ENCODE results near the gene IL1RAPL1. TPM values are rescaled to one million over a fixed set of nuclear protein-coding genes. Genes with fewer than 3 reads are reported as not detected.

IL1RAPL1 gene
- total RNA-seq, 2 donors from 2014 or later: not detected

DNA sequence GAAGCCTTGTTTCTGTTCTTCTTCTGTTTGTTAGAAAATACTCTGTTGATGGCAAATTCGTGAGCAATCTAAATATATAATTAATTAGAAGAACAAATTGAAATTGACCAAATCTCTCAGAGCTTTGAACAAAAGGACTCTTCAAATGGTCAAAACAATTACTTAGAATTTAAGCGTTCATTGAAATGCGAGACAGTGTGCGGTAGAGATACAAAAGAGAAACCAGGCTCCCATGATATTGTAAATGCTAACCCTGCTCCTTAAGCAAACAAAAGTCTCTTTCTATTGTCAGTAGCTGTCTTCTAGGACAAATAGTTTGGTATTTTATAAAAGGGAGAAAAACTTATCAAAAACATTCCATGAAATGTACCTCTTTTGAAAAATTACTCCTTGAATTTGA is 1174.8 kb downstream of the IL1RAPL1 start:
- Mint-ChIP-seq H3K27me3 (no peaks in the 10 kb centered on the region), H3K36me3 (ENCODE audit: low read depth) (no peaks in the 10 kb centered on the region), H3K27ac (no peak overlapping the region), H3K4me3 (no peak overlapping the region), H3K4me1 (no peaks in the 10 kb centered on the region)
- ATAC-seq: no peak
- no peaks in the 10 kb centered on the region for H3K9me3 ChIP-seq (ENCODE audit: control insufficient read depth, low read length, poor library complexity, severe bottlenecking)
- no peak for DNase-seq

DNA sequence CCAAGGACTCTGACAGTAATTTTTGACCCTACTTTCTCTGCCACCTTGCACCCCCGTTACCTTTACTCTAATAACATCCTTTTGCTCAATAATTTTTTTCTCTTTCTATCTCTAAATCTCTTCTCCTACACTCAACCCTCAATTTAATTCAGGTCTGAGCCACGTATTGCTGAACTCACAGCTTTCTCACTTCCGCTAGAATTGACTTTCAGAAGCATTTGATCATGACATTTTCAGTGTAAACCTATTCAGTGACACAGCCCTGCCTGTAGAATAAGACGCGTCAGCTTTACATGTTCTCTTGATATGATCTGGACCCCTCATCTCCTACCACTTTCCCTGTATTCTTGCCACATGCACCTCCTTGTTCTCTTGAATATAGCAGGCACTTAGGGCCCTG is 1188.6 kb downstream of the IL1RAPL1 start:
- ATAC-seq: no peak
- no peak for DNase-seq
- H3K4me3 Mint-ChIP-seq: no peak overlapping the region
- H3K27me3 Mint-ChIP-seq: no peaks in the 10 kb centered on the region
- no peaks in the 10 kb centered on the region for H3K9me3 ChIP-seq (ENCODE audit: control insufficient read depth, low read length, poor library complexity, severe bottlenecking)
- no peaks in the 10 kb centered on the region for H3K4me1 Mint-ChIP-seq
- no peaks in the 10 kb centered on the region for H3K36me3 Mint-ChIP-seq (ENCODE audit: low read depth)
- H3K27ac Mint-ChIP-seq: no peak overlapping the region

DNA sequence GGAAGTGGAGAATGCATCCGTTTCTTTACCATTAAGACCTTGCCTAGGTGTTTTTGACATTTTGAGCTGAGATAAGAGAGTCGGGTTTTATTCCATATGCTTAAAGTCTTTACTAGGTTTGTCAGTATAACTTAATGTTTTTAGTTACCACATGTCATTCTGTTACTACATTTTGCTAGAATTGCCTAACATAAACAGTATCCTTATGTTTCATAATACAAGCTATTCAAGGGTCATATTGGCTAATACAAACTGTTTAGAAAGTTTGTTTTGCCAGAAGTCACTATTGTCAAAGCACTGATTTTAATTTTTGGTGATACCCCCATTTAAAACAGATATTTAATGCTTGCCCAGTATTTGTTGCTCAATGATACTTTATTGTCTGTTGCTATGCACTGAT is 1200.4 kb downstream of the IL1RAPL1 start:
- Mint-ChIP-seq H3K27me3 (no peaks in the 10 kb centered on the region), H3K4me1 (no peaks in the 10 kb centered on the region), H3K27ac (no peak overlapping the region), H3K4me3 (no peak overlapping the region), H3K36me3 (ENCODE audit: low read depth) (no peaks in the 10 kb centered on the region)
- no peaks in the 10 kb centered on the region for H3K9me3 ChIP-seq (ENCODE audit: control insufficient read depth, low read length, poor library complexity, severe bottlenecking)
- no peak for ATAC-seq
- DNase-seq: no peak

DNA sequence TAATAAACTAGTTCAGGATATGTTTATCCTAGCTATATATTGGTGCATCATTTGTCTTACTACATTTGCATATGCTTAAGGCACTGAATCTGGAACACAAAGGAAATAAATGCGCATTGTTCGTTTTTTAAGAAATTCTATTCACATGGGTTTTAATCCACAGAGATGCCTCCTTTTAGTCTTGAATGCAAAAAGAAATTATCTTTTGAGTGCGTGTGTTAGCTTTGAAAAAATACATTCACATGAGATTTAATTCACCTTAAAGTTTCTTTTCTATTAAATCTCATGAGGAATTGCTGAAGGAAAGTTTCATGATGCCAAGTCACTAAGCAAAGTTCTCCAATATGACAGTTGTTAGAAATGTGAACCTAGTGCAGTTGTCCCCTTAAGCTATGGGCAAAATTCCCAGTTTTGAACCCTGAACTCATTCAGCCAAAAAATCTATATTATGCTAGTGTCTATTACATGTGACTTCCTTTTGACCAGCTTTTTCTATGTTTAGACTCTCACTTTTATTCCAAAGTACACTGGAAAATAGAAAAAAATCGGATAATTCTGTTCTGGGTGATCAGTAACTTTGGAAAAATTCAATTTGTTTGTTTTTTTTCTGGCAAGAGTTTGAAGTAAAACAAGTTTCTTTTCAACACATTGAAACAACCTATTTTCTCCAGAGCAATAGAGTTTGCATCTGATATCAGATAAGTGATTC is 1201.9 kb downstream of the IL1RAPL1 start:
- ATAC-seq: no peak
- H3K9me3 ChIP-seq (ENCODE audit: control insufficient read depth, low read length, poor library complexity, severe bottlenecking): no peaks in the 10 kb centered on the region
- Mint-ChIP-seq H3K27ac (no peak overlapping the region), H3K27me3 (no peaks in the 10 kb centered on the region), H3K4me3 (no peak overlapping the region), H3K4me1 (no peaks in the 10 kb centered on the region), H3K36me3 (ENCODE audit: low read depth) (no peaks in the 10 kb centered on the region)
- no peak for DNase-seq

DNA sequence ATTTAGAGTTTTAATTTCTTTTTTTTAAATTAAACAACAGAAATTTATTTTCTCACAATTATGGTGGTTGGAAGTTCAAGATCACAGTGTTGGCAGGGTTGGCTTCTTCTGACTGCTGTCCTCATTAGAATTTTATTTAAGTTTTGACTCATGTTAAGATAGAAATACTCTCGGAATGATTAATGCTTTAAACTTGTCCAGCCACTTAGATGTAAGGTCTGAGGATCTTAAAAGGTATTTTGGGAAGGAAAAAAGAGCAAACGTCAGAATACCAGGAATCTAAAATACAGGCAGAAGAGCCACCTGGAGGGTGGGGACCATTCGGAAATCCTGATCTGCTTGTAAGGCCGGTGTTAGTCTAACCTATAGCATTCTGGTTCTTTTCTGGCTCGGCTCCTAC is 1205.1 kb downstream of the IL1RAPL1 start:
- no peak overlapping the region for H3K4me3 Mint-ChIP-seq
- no peaks in the 10 kb centered on the region for H3K27me3 Mint-ChIP-seq
- no peaks in the 10 kb centered on the region for H3K36me3 Mint-ChIP-seq (ENCODE audit: low read depth)
- ATAC-seq: no peak
- H3K27ac Mint-ChIP-seq: no peak overlapping the region
- no peaks in the 10 kb centered on the region for H3K9me3 ChIP-seq (ENCODE audit: control insufficient read depth, low read length, poor library complexity, severe bottlenecking)
- H3K4me1 Mint-ChIP-seq: no peaks in the 10 kb centered on the region
- DNase-seq: no peak

DNA sequence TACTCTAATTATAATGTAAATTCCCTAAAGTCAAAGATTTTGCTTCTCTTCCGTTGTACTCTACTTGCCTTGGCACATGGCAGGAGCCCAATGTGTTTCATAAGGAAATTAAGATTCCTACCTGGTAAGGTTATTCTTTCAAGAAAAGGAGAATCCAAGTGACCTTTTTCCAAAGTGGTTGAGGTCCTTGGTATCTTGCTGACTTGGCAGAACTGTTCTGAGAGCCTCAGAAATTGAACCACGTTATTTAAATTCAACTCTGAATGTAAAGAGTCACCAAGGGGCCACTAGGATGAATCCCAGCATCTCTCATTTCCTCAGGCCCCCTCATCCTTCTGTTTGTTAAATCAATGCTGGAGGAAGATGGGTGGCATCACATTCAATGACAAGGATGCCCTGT is 1209.9 kb downstream of the IL1RAPL1 start:
- no peaks in the 10 kb centered on the region for H3K27me3 Mint-ChIP-seq
- DNase-seq (no peak), ATAC-seq (no peak)
- no peak overlapping the region for H3K27ac Mint-ChIP-seq
- H3K9me3 ChIP-seq (ENCODE audit: control insufficient read depth, low read length, poor library complexity, severe bottlenecking): no peaks in the 10 kb centered on the region
- H3K4me3 Mint-ChIP-seq: no peak overlapping the region
- H3K36me3 Mint-ChIP-seq (ENCODE audit: low read depth): no peaks in the 10 kb centered on the region
- H3K4me1 Mint-ChIP-seq: no peaks in the 10 kb centered on the region

DNA sequence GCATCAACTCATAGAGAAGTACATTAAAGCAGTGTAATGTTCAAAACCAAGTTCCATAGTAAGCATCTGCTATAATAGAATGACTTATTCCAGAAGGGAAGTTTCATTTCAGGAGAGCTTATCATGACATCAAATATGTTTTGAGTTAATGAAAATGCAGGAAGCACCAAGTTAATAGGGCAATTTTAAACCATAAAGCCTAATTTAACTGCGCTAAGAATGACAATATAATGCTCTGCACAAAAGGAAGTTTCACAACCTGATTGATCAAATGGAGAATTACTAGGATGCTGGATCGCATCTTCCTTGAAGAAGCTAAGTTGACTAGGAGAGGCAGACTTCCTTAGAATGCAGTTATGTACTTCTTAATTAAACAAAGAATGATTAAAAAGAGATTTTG is 1211.2 kb downstream of the IL1RAPL1 start:
- ATAC-seq: no peak
- H3K27ac Mint-ChIP-seq: no peak overlapping the region

DNA sequence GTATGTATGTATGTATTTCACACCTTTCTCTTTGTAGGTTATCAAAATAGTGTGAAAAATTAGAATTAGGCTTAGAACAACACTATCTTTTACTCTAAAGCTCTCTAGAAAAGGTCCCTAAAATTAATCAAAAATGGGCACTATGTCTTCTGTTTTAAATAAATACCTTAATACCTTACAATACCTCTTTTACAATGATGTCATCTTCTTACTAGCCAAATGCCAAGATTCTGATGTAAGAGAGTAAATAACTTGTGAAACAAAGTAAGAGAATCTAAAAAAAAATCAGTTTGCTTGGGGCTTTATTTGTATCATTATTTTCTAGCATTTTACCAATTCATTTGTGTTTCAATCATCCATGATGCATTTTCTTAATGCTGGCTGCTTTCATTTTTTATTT is 1225.9 kb downstream of the IL1RAPL1 start:
- Mint-ChIP-seq H3K4me1 (no peaks in the 10 kb centered on the region), H3K27ac (no peak overlapping the region), H3K36me3 (ENCODE audit: low read depth) (no peaks in the 10 kb centered on the region), H3K4me3 (no peak overlapping the region), H3K27me3 (no peaks in the 10 kb centered on the region)
- ATAC-seq (no peak), DNase-seq (no peak)
- no peaks in the 10 kb centered on the region for H3K9me3 ChIP-seq (ENCODE audit: control insufficient read depth, low read length, poor library complexity, severe bottlenecking)

More for the DNA sequence above, 1211.2 kb downstream of the IL1RAPL1 start:
- Mint-ChIP-seq H3K4me1 (no peaks in the 10 kb centered on the region), H3K36me3 (ENCODE audit: low read depth) (no peaks in the 10 kb centered on the region), H3K27me3 (no peaks in the 10 kb centered on the region), H3K4me3 (no peak overlapping the region)
- H3K9me3 ChIP-seq (ENCODE audit: control insufficient read depth, low read length, poor library complexity, severe bottlenecking): no peaks in the 10 kb centered on the region
- DNase-seq: no peak

DNA sequence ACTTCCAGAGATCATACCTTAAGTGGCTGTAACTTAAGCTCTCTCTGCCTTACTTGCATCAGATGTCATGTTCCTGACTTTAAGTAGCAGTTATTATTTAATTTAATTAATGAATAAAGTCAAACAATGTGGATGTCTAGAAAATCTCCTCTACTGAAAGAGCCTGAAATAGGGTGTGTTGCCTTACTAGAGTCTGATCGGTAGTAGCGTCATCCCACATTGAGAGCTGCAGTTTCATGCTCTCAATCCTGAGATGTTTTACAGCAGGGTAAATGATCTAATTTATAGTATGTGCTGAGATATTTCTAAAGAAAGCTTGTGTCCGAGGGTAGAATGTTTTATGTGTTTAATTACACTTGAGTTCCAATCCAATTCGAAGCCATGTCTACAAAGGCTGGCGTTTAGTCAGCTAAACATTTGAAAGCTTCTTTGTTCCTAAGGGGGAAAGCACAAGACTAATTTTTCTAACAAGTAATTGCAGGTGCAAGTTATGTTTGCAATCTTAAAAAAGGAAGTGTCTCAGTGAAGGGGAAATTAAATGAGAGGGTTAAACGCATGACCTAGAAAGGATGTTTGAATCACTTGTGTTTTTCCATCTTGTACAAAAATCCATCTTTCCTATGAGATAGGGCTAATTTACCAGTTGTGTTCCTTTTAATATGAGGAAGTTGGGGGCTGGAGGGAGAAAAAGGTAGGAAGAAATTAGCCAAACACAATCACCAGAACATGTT is 1237.1 kb downstream of the IL1RAPL1 start:
- DNase-seq: no peak
- no peak overlapping the region for H3K27ac Mint-ChIP-seq
- no peaks in the 10 kb centered on the region for H3K27me3 Mint-ChIP-seq
- H3K36me3 Mint-ChIP-seq (ENCODE audit: low read depth): no peaks in the 10 kb centered on the region
- no peak for ATAC-seq
- no peaks in the 10 kb centered on the region for H3K9me3 ChIP-seq (ENCODE audit: control insufficient read depth, low read length, poor library complexity, severe bottlenecking)
- H3K4me1 Mint-ChIP-seq: no peaks in the 10 kb centered on the region
- no peak overlapping the region for H3K4me3 Mint-ChIP-seq

DNA sequence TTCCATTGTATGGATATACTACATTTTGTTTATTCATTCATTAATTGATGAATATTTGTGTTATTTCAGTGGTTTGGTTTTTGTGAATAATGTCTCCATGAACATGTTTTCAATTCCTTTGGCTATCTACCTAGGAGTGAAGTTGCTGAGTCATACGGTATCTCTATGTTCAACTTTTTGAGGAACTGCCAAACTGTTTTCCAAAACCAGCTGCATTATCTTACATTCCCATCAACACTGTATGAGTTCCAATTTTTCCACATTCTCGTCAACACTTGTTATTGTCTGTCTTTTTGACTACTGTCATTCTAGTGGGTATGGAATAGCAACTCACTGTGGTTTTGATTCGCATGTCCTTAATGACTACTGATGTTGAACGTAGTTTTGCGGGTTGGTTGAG is 1239.5 kb downstream of the IL1RAPL1 start:
- DNase-seq (no peak), ATAC-seq (no peak)
- H3K4me3 Mint-ChIP-seq: no peak overlapping the region
- no peaks in the 10 kb centered on the region for H3K36me3 Mint-ChIP-seq (ENCODE audit: low read depth)
- no peaks in the 10 kb centered on the region for H3K27me3 Mint-ChIP-seq
- H3K27ac Mint-ChIP-seq: no peak overlapping the region
- no peaks in the 10 kb centered on the region for H3K4me1 Mint-ChIP-seq
- no peaks in the 10 kb centered on the region for H3K9me3 ChIP-seq (ENCODE audit: control insufficient read depth, low read length, poor library complexity, severe bottlenecking)

DNA sequence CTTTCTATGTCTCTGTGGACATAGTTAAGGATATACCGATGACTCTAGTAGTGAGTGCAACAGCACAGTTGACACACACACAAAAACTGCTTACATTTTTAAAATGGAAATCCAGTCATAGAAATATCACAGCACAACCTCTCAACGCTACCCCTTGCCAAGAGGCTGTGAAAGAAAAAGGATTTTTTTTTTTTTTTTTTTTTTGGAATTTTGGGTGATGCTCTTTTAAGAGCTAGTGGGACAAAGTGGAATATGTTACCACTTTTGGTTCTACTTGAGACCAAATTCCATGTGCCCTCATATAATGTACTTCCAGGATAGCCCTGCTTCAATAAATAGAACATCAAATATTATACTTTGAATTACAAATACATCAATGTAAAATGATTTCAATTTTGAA is 1247.1 kb downstream of the IL1RAPL1 start:
- ATAC-seq (no peak), DNase-seq (no peak)
- H3K27ac Mint-ChIP-seq: no peak overlapping the region
- no peak overlapping the region for H3K4me3 Mint-ChIP-seq
- H3K9me3 ChIP-seq (ENCODE audit: control insufficient read depth, low read length, poor library complexity, severe bottlenecking): no peaks in the 10 kb centered on the region
- no peaks in the 10 kb centered on the region for H3K4me1 Mint-ChIP-seq
- H3K36me3 Mint-ChIP-seq (ENCODE audit: low read depth): no peaks in the 10 kb centered on the region
- no peaks in the 10 kb centered on the region for H3K27me3 Mint-ChIP-seq

DNA sequence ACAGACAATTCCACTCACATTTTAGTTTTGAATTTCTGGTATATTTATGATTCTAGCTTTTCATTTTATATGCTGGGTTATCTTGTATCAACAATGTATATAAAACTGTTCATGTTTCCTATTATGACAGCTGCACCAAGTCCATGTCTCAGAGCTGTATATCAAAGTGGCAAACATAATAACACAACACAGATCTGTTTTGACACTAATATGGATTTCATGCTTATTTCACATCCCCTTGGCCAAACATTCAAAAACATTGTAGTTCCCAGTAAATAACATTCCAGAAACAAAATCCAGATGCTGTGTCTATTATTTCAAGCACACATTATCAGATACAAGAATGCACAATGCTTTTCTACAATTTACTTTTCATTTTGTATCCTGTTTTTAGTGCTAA is 1247.5 kb downstream of the IL1RAPL1 start:
- Mint-ChIP-seq H3K4me3 (no peak overlapping the region), H3K36me3 (ENCODE audit: low read depth) (no peaks in the 10 kb centered on the region), H3K27ac (no peak overlapping the region), H3K4me1 (no peaks in the 10 kb centered on the region), H3K27me3 (no peaks in the 10 kb centered on the region)
- ATAC-seq (no peak), DNase-seq (no peak)
- no peaks in the 10 kb centered on the region for H3K9me3 ChIP-seq (ENCODE audit: control insufficient read depth, low read length, poor library complexity, severe bottlenecking)

DNA sequence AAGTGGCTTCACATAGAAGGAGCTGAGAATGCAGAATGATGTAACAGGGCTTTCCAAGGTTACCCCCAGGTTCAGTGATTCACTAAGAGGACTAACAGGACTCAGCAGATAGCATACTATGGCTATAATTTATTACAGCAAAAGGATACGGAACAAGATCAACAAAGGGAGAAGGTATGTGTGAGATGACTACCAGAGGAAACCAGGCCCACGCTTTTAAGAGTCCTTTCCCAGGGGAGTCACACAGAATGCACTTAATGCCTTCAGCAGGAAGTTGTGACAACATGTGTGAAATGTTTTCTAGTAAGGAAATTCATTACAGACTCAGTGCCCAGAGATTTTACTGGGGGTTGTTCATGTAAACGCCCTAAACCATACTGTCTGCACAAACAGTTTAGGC is 1254.5 kb downstream of the IL1RAPL1 start:
- Mint-ChIP-seq H3K4me1 (no peaks in the 10 kb centered on the region), H3K27me3 (no peaks in the 10 kb centered on the region), H3K36me3 (ENCODE audit: low read depth) (no peaks in the 10 kb centered on the region), H3K27ac (no peak overlapping the region), H3K4me3 (no peak overlapping the region)
- H3K9me3 ChIP-seq (ENCODE audit: control insufficient read depth, low read length, poor library complexity, severe bottlenecking): no peaks in the 10 kb centered on the region
- ATAC-seq (no peak), DNase-seq (no peak)

DNA sequence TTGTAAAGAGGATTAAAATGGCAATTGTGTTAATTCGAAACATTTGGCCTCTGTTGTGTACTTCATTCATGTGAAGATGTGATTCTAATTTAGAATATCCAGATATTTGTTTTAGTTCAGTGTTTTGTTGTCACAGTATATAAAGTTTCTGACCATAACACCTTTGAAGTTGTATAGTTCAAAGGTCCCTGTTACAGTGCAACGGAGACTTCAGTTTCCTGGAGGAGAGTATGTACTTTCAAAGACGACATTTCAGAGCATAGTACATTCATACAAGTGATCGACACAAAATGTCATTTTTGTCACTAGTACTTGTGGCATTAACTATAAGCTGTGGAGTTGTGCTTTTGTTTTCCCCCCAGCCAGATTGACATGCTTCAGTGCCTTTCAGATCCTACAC is 1255.3 kb downstream of the IL1RAPL1 start:
- Mint-ChIP-seq H3K27ac (no peak overlapping the region), H3K4me1 (no peaks in the 10 kb centered on the region), H3K27me3 (no peaks in the 10 kb centered on the region), H3K36me3 (ENCODE audit: low read depth) (no peaks in the 10 kb centered on the region), H3K4me3 (no peak overlapping the region)
- H3K9me3 ChIP-seq (ENCODE audit: control insufficient read depth, low read length, poor library complexity, severe bottlenecking): no peaks in the 10 kb centered on the region
- DNase-seq (no peak), ATAC-seq (no peak)

All from T-helper 17 cell (primary cell).